Ovary (tissue), 9 donors: ENCODE measurements around the gene C22orf31. TPM values are rescaled to one million over a fixed set of nuclear protein-coding genes. Genes with fewer than 3 reads are reported as not detected.

Experiments used
- DNase-seq, 5 donors: peaks; one replicate each; pipeline ENCODE4 v3.0.0-alpha.2; 2019 to 2020
- H3K27ac ChIP-seq, 2 donors: fragments of 200-600 bp; one replicate each; pipeline versions ENCODE4 v1.5.1 to v1.8.0; 2019 to 2022
- H3K27me3 ChIP-seq: fragments of 200-600 bp; one replicate; pipeline ENCODE4 v1.8.0; 2022
- H3K36me3 ChIP-seq: fragments of 200-600 bp; sonication (generic); one replicate; pipeline ENCODE4 v1.5.1; 2019
- H3K4me1 ChIP-seq: one replicate; pipeline ENCODE4 v1.8.1; 2013; ENCODE audit warnings: mild to moderate bottlenecking, moderate library complexity; ENCODE audit not compliant: insufficient read depth
- H3K4me3 ChIP-seq: fragments of 200-600 bp; sonication (generic); one replicate; pipeline ENCODE4 v1.5.1; 2017
- H3K9me3 ChIP-seq, 2 donors: fragments of 200-600 bp in 1 of 2; sonication (generic) in 1 of 2; one replicate each; pipeline versions ENCODE4 v1.5.1 to v1.8.1; 2013 to 2019; ENCODE audit warnings: mild to moderate bottlenecking in 1 of 2, moderate library complexity in 1 of 2
- CTCF ChIP-seq, 3 donors: fragments of 450-650 bp in 2 of 3; fragments of 200-600 bp in 1 of 3; IDR thresholded peaks; one replicate each; pipeline versions ENCODE4 v1.5.1 to v1.8.0; 2016 to 2022; ENCODE audit warnings: antibody characterized with exemption in 3 of 3, mild to moderate bottlenecking in 1 of 3
- EP300 ChIP-seq: sonication (generic); formaldehyde crosslinking; IDR thresholded peaks from one replicate; pipeline ENCODE4 v1.6.1; 2017; ENCODE audit warnings: antibody characterized with exemption
- POLR2A ChIP-seq: fragments of 450-650 bp; IDR thresholded peaks from one replicate; pipeline ENCODE4 v1.6.1; 2017; ENCODE audit warnings: antibody characterized with exemption, mild to moderate bottlenecking, moderate library complexity
- WGBS, 3 donors: extraction: QIAGEN DNeasy Blood & Tissue Kit in 1 of 3; methylation state at CpG; one replicate each; pipeline versions ENCODE4 v1.1.5 to v1.1.7; 2013 to 2017; 5-methylcytosine and 5-hydroxymethylcytosine counted together
- intact Hi-C, 4 donors: fragments of 100-400 bp; cut with DNase I; formaldehyde crosslinking; loops; one replicate each; pipeline versions ENCODE4 v1.11.0 to v1.15.1; 2022 to 2023
- polyA plus RNA-seq, 2 donors: library from polyadenylated mRNA; stranded (reverse); fragments of 200-250 nt in 1 of 2; fragments of 350-450 nt in 1 of 2; fragmentation: Illumina TruSeq in 1 of 2; extraction: RNeasy Lipid Tissue Mini Kit (QIAGEN cat#74804) in 1 of 2; gene quantifications; one replicate each; pipeline ENCODE4 v1.2.3, GENCODE V29; 2013 to 2014
- total RNA-seq, 7 donors: library from RNA; depleted of rRNA in 2 of 7; stranded (reverse); fragments of >200 nt in 2 of 7; fragmentation: NEBNext Ultra II Directional in 3 of 7; extraction: Animal tissue kit (Norgen Biotek cat#: 25700) in 3 of 7; gene quantifications; one replicate each; pipeline versions ENCODE4 v1.1.0 to v1.2.4, GENCODE V29; 2016 to 2023
- donor health status: DM: no; HTN: no; CAD: no; lungs with moderate emphysema.
- donor health status: DM: no; HTN: no; CAD: no.
- donor health status: Bipolar disorder and iron deficiency.
- donor health status: DM: yes; HTN: yes; CAD: no.
- donor health status: DM: no; HTN: no; CAD: no.
- donor health status: DM: yes; HTN: yes; CAD: no.

The C22orf31 gene
- total and polyA plus RNA-seq, 9 donors = 0.20 to 0.92 (median 0.35) TPM; not detected in 2

- DNase-seq = no peak
- 43 to 79% (median 70%) methylated on average over 4 of the region's 4 CpGs for WGBS, 3 donors
- H3K4me1 ChIP-seq = peaks cover 4% of the 10 kb centered on the region
- no peak overlapping the region for H3K4me3 ChIP-seq
- H3K9me3 ChIP-seq = no peaks in the 10 kb centered on the region
- intact Hi-C loops = no loop called here
- no peaks in the 10 kb centered on the region for H3K27me3 ChIP-seq
- no peak overlapping the region for H3K27ac ChIP-seq
- TF ChIP-seq POLR2A (no peak), EP300 (no peak), CTCF (IDR thresholded peaks at IDR 0.05) (no peak)
- no peaks in the 10 kb centered on the region for H3K36me3 ChIP-seq
Observed at GRCh38 chr22:29106839-29107238, 45.2 kb upstream of the C22orf31 start.

- 25 to 49% (median 40%) methylated on average over 2 of the region's 2 CpGs for WGBS, 3 donors
- H3K36me3 ChIP-seq = no peaks in the 10 kb centered on the region
- TF ChIP-seq CTCF (IDR thresholded peaks at IDR 0.05) (no peak), EP300 (no peak), POLR2A (no peak)
Observed at GRCh38 chr22:29105468-29105867, 43.8 kb upstream of the C22orf31 start.

GRCh38 chr22:29103121-29103520 lies 41.5 kb upstream of the C22orf31 start:
- Histone ChIP-seq H3K27ac (no peak overlapping the region), H3K36me3 (no peaks in the 10 kb centered on the region), H3K9me3 (no peaks in the 10 kb centered on the region), H3K27me3 (no peaks in the 10 kb centered on the region), H3K4me1 (peaks cover 1% of the 10 kb centered on the region), H3K4me3 (no peak overlapping the region)
- TF ChIP-seq CTCF (IDR thresholded peaks at IDR 0.05) (no peak), POLR2A (no peak), EP300 (no peak)
- intact Hi-C loops = no loop called here
- no peak for DNase-seq
- 54 to 68% (median 59%) methylated on average over 1 of the region's 1 CpG for WGBS, 3 donors

More at GRCh38 chr22:29105468-29105867, 43.8 kb upstream of the C22orf31 start:
- intact Hi-C loops = no loop called here
- H3K4me1 ChIP-seq = peaks cover 4% of the 10 kb centered on the region
- H3K27ac ChIP-seq = no peak overlapping the region
- H3K27me3 ChIP-seq = no peaks in the 10 kb centered on the region
- DNase-seq = no peak
- no peak overlapping the region for H3K4me3 ChIP-seq
- no peaks in the 10 kb centered on the region for H3K9me3 ChIP-seq

- 57 to 91% (median 81%) methylated on average over 2 of the region's 2 CpGs for WGBS, 3 donors
- Histone ChIP-seq H3K4me1 (peaks cover 4% of the 10 kb centered on the region), H3K27me3 (no peaks in the 10 kb centered on the region), H3K4me3 (no peak overlapping the region), H3K9me3 (no peaks in the 10 kb centered on the region), H3K36me3 (no peaks in the 10 kb centered on the region), H3K27ac (no peak overlapping the region)
- TF ChIP-seq POLR2A = no peak
- TF ChIP-seq EP300 = no peak
- no peak for TF ChIP-seq CTCF (IDR thresholded peaks at IDR 0.05)
- no peak for DNase-seq
- intact Hi-C loops = no loop called here
Observed at GRCh38 chr22:29102300-29102699, 40.7 kb upstream of the C22orf31 start.
